GM21529 (cell line): ENCODE data around the gene TTC12.
"Not testable (repeated sequence)": the region's sequence is repeated elsewhere in the genome, so short reads cannot be mapped to it uniquely, and the experiment has no call there.

Experiments used
- ATAC-seq: cut with Tn5 transposase; IDR thresholded peaks from one replicate; pipeline ENCODE4 v1.9.1; 2021; ENCODE audit not compliant: unreplicated experiment

TTC12 gene

DNA sequence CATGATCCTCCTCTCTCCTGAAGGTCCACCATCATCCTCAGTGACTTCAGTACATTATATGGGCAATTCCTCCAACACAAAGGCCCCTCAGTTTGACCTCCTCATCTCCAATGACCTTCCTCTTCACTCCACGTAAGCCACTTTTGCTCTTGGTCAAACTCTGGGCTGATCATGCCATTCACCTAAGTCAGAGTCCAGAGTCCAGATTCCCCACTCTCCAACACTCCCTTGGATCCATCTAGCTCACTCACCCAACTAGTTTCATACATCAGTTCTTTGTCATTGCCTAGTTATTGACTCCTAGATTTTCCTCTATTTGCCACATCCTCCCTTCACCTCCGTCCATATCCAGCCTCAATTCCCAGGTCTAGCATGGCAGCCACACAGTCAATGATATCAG, 30.5 kb upstream of the TTC12 start:
- no peak for ATAC-seq

DNA sequence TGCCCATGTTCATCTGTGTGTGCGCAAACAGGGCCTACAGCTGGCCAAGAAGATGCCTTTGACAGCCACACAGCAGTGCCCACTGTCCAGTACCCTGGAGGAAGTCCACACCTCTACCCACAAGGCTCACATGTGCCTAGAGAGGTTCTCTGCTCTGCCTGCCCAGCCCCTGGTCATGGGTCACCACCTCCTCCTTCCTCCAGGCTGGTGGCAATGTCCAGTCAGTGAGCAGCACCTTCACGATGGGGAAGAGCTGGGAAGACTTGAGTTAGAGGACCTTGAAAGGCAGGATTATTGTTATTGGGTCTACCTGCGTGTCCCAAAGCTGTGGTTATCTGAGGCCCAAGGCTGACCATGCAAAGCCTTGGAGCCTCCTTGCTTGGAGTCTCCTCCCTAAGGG, 28.4 kb upstream of the TTC12 start:
- ATAC-seq = no peak

DNA sequence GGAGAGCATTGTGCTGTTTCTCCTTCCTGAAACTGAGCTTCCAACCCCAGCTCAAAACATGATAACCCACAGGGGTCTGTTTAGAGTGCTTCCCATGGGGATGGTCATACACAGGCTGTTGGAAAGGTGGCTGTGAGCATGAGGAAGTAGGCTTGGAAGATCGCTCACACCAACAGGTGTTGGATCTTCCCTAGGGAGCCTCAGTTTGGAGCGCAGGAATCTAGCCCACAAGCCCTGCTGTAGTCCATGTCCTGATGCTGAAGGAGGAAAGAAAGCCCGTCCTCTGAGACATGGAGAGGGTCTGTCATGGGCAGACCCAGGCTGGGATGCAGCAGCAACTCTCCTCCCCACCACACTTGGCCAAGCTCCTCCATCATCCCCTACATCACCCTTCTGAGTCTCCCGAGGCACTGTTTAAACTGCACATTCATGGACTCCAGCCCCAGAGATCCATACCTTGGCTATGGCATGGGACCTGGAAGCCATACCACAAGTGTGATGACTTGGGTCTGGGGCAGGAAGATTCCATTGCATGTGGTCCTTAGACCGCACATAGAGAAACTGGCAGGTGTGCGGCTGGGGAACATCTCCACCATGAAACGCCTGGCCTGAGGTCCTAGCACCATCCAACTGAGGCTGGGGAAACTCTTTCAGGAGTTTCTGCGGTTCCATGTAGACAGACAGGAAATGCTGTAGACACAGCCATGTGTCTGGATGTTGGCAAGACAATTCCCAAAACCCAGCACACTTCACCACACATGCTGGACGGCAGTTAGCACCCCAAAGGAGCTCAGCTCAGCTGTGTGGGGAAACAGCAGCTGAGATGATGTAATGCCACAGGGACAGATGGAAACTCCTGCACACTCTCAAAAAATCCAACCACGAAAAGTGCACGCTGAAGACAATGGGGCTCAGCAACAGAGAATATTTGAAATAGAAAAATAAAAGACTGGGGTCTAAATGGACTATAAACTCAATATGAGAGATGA, 27.6 kb upstream of the TTC12 start:
- ATAC-seq = no peak

DNA sequence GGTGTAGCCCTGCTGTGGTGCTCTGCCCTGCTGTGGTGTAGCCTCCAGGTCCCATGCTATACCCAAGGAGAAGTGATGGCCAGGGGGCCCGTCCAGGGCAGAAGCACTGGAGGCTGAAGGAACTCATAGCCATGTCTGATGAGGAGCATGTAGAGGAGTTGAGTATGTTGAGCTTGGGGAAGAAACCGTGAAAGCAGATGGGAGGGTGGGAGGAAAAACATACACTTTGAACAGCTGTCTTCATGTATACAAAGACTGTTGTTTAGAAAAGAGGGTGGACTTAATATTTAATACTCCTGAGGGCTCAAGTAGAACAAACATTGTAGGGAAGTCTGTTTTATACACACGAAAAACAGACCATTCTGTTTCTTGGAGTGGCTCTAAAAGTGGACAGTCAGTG, 26.6 kb upstream of the TTC12 start:
- no peak for ATAC-seq

DNA sequence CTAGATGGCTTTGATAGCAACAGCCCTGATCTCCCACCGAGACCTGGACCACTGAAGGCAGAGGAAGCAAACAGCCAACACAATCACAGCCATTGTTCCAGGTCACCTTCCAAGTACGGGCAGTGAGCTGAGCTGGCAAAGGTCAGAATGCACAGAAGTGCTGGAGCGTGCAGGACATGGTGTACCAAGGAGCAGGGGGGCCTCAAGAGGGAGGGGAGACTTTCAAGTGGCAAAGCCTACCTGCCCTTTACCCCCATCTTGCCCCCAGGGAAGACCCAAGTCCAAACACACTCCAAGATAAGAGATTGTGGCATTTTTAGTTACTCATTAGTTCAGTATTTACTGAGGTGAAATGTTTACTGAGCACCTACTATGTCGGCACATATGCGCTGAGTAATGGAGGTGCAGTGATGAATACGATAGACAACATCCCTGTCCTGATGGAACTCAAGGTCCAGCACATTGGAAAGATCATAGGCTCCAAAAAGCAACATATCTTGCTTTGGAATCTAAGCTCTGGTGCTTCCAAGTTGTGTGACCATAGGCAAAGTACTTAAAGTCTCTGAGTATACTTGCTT, 26.0 kb upstream of the TTC12 start:
- ATAC-seq = no peak

DNA sequence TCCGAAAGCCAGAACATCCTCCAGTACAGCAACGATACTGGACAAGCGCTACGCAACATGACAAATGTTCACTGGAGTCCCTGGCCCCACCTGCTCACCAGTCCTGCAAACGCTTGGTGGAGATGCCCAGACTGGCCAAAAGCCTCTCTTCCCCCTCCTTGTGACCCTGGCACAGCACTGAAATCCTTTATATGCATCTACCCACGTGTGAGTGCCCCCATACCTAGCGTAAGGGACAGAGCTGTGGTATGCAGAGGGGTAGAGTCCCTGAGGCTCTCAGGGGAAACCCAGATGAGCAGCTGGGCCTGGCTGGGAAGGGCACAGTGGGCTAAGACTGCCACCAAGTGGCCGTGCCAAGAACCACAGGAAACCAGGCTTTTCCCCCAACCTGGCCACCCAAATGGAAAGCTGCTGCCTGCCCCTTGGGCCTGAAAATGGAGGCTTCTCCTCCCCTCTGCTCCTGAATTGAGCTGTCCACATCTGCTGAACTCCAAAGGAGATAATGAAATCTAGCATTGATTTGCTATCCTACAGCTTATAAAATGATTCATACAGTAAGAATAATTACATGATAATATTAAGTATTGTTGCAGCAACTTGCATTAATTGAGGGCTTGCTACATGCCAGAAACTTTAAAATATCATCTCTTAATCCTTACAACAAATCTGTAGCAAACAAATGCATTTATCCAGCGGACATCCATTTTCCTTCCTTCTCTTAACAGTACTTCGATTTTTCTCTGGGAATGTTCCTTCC, 24.8 kb upstream of the TTC12 start:
- peak; percentile 92 for ATAC-seq

DNA sequence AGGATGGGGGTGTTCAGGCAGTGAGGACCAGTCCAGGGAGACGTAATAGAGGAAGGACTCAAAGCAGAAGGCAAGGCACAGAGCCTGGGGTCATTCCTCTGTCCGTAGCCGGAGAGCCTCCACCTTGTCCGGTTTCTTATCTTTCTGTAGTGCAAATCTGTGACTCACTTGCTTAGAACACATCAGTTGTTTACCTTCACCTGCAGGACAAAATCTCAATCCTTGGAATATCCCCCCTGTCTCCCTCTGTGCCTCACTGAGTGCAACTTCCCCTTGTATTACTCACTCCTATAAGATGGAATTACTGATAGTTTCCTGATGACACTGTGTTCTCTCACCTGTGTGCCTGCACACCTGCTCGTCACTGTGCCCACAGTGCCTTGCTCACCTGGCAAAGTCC, 20.4 kb upstream of the TTC12 start:
- no peak for ATAC-seq

DNA sequence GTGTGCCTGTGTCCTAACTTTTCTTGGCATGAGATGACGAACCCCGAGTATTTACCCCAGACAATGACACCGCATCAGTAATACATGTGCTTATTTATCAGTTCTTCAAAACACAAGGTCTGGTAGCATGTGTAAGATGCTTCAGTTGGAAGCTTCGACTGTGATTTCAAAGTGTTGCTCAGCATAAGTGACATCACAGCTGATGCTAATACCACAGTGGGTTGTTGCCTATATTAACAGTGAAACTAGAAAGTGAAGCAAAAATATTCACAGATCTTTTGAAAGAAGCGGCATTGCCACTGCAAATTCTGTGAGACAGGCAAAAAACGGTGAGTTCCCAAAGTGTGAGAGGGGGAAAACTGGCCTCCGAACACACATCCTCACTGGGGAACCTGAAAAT, 18.4 kb upstream of the TTC12 start:
- no peak for ATAC-seq

DNA sequence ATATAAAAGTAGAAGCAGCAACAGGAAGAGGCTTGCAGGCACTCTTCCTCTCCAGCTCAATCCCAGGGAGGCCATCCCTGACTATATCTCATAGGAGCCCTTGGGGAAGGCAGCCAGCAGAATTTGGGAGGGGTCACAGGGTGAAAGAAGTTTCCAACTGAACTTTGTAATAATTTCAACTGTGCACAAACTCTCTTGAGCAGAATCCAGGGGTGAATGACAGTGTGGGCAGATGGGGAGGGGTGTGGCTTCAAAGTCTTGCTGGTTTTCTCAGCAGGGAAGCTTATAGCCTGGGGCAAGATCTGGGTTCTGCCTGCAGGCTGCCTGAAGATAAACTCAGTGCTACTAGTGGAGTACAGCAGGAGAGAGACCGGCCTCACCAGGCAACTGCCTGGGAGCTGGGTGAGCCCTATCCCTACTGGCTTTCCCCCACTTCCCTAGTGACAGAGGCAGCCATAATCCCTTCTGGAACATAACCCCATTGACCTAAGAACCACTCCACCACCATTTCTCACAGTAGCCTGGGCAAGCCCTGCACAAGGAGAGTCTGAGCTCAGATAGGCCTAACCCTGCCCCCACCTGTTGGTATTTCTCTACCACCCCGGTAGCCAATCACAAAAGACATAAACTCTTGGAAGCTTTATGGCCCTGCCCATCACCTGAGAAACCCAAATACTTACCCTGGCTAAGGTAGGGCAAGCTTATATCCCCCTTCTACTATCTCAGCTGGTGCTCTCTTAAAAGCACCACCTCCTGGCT, 17.8 kb upstream of the TTC12 start:
- no peak for ATAC-seq

DNA sequence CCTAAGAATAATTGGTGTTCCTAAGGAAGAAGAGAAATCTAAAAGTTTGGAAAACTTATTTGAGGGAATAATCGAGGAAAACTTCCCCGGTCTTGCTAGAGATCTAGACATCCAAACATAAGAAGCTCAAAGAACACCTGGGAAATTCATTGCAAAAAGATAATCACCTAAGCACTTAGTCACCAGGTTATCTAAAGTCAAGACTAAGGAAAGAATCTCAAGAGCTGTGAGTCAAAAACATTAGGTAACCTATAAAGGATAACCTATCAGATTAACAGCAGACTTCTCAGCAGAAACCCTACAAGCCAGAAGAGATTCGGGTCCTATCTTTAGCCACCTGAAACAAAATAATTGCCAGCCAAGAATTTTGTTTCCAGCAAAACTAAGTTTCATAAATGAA, 15.9 kb upstream of the TTC12 start:
- not testable (repeated sequence) for ATAC-seq

DNA sequence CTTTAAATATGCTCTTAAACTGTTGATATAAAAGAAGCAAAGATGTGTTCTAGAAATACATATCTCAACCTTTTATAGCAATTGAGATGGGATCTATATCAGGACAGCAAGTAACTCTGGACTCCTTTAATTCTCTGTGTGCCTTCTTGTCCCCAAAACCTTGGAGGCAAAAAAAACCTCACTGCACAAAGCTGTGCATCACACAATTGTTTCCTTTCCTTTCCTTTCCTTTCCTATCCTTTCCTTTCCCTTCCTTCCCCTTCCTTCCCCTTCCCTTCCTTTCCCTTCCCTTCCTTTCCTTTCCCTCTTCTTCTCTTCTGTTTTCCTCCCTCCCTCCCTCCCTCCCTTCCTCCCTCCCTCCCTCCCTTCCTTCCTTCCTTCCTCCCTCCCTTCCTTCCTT, 9.5 kb upstream of the TTC12 start:
- ATAC-seq = no peak

DNA sequence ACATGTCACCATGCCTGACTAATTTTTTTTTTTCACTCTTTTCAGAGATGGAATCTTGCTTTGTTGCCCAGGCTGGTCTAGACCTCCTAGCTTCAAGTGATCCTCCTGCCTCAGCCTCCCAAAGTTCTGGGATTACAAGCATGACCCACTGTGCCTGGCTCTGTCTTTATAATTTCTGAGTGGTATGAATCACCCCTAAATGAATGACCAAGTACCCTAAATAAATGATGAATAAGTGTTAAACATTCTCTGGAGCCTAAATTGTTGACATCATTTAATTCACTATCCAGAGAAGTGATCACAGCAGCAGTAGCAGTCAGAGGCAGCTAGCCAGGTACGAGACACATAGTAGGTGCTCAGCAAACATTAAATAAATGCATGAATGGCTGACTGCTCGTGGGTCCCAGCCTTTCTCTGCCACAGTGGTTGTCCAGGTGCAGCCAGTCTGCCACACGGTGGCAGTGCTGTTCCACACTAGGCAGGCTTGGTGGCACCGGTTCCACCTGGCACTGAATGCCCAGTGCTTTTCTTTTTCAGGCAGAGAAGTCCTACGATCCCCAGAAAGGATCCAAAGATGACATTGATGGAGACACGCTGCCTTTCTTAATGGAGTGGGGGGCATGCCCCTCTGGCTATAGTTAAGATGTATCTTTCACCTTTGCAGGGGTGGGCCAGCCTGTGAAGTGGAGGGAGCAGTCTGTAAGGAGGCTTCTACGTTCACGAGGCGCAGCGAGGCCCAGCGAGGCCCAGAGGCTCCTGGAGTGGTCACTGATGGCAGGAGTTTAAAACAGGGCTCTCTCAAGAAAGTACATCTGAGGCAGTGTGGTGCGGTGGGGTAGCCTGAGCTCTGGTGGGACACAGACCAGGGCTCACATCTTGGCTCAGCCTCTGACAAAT, 8.7 kb upstream of the TTC12 start:
- ATAC-seq = no peak

DNA sequence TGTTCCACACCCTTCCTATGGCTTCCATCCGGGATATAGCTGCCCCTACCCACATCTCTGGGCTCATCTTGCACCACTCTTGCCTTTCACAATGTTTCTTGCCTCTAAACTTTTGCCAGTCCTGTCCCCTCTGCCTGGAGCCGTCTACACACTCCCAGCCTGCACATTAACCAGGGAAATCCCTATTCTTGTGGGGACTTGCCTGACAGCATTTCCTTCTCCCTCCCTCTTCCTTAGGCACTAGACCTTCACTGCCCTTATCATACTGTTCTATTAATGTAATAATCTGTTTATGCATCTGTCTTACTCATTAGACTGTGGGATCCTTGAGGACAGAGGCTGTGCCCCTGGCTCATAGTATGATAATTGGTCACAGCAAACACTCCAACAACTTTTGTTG, 5.8 kb upstream of the TTC12 start:
- ATAC-seq = no peak

DNA sequence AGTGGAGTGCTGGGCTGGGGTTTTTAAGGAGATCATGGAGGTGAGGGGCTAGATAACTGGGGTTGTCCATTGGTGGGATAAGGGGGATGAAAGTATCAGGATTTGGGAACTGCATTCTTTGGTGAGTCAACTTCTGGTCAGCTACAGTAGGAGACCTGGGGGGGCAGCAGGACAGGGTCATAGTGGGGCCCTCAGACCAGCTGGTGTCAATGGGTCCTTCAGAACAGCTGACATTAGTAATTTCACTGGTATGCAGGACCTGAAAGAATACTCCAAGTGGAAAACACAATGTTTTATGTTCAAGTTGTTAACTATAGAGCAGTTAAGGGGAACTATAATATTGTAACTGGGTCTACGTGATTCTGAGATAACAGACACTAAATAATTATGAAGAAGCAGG, 2.8 kb upstream of the TTC12 start:
- no peak for ATAC-seq

DNA sequence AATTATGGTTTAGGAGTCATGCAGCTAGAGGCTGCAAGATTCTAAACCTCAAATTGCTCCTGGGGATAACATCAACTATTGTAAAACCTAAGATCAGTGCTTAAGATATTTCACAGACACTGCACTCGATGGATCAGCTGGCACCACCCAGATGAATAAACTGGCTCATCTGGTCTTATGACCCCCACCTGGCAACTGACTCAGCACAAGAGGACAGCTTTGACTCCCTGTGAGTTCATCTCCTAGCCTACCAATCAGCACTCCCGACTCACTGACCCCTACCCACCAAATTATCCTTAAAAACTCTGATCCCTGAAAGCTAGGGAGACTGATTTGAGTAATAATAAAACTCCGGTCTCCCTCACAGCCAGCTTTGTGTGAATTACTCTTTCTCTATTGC, 782 bp upstream of the TTC12 start:
- ATAC-seq = no peak

DNA sequence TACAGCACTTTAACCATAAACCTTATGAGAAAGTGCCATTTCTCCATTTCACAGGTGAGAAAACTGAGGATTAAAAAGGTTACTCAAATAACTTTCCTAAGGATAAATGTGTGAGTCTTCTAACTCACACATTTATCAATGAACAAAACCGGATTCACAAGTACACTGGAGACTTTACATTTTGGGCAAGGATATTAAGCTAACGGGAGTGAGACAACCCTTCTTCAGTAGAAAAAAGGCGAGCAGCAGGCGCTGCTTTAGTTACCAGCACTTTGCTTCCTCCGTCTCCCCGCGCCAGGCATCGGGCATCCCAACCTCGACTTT, 356 bp upstream of the TTC12 start:
- ATAC-seq = no peak

DNA sequence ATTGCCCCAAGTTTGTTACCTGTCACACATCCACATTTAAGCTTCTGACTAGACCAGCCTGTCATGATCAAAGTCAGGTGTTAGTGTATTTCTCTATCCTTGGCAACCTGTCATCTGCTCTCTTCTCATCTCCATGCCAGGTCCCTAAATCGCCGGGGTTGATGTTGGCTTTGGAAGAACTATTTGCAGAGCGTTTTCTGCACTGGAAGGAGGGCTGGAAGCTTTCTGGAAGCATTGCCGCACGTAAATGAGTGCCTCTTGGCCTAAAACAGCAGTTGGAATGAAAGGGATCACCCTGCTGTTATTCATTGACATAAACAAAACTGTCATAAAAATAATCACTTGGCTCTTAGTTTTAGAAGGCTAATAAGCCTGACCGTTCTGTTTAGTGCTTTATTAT, 1.4 kb downstream of the TTC12 start:
- ATAC-seq = no peak

DNA sequence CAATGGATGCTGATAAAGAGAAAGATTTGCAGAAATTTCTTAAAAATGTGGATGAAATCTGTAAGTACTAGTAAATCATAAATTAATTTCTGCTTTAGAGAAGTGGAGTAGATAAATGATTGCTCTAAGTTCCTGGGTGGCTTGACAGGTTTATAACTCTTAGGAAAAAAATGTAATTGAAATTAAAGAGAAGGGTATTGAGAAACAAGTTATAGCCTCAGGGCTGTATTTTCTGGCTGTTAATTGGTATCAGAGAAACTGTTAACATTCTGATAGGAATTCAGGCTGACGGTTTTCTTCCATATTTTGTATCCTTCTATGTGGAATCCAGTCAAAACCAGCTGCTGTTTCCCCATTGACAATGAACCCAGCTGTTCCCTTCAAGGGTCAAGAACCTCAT, 1.9 kb downstream of the TTC12 start:
- ATAC-seq = no peak

DNA sequence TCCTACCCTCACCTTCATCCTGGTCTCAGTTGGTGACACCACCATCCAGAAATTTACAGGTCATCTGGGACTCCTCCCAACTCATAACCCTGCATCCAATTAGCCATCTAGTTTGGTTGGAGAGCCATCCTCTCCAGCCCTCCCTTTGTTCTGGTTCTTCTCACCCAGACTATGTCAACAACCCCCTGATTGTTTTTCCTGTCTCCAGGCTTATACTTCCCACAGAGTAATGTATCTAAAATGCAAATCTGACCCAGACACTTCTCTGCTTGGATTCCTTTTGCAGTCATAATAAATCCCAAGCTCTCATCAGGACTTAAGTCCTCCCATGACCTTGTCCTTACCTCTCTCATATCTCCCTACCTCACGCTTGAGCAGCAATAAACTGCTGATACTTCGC, 3.0 kb downstream of the TTC12 start:
- ATAC-seq = no peak

DNA sequence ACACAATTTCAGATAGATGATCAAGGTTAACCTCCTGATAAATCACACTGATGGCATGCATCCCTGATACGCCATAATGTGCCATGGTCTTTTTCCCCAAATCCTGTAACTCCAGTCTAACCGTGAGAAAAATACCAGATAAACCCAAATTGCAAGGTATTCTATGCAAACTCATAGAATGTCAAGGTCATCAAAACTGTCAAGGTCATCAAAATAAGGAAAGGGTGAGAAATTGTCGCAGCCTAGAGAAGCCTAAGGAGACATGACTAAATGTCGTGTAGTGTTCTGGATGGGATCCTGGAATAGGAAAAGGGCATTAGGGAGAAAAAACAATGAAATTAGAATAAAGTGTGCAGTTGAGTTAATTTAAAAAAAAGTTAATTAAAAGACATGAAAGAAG, 4.7 kb downstream of the TTC12 start:
- no peak for ATAC-seq
